Germinal center (tissue), 1 donor: Measurements from ENCODE around the gene MFSD2B.
"Not testable (repeated sequence)": the region's sequence is repeated elsewhere in the genome, so short reads cannot be mapped to it uniquely, and the experiment has no call there.

Experiments
- DNase-seq: peaks from one replicate; pipeline ENCODE4 v3.0.0; 2012; ENCODE audit warnings: mixed read lengths, low spot score

MFSD2B gene

GRCh38 chr2:24018241-24018640 lies 8.4 kb downstream of the MFSD2B start:
- DNase-seq, result no peak

- no peak for DNase-seq
Measured at GRCh38 chr2:24019729-24020128, 9.8 kb downstream of the MFSD2B start.

GRCh38 chr2:24020244-24020643 lies 10.4 kb downstream of the MFSD2B start:
- no peak for DNase-seq

- no peak for DNase-seq
Measured at GRCh38 chr2:24021122-24021998, 11.5 kb downstream of the MFSD2B start.

- no peak for DNase-seq
Measured at GRCh38 chr2:24022324-24022974, 12.6 kb downstream of the MFSD2B start.

- no peak for DNase-seq
Measured at GRCh38 chr2:24022975-24023575, 13.2 kb downstream of the MFSD2B start.

GRCh38 chr2:24024018-24024417 lies 14.1 kb downstream of the MFSD2B start:
- DNase-seq, result no peak

- no peak for DNase-seq
Measured at GRCh38 chr2:24024996-24025663, 15.2 kb downstream of the MFSD2B start.

GRCh38 chr2:24026233-24026632 lies 16.3 kb downstream of the MFSD2B start:
- DNase-seq, result no peak

GRCh38 chr2:24038786-24039499 lies 29.1 kb downstream of the MFSD2B start:
- no peak for DNase-seq

- DNase-seq, result no peak
Measured at GRCh38 chr2:24040511-24040910, 30.6 kb downstream of the MFSD2B start.

- not testable (repeated sequence) for DNase-seq
Measured at GRCh38 chr2:24043133-24043532, 33.2 kb downstream of the MFSD2B start.

- DNase-seq, result no peak
Measured at GRCh38 chr2:24045511-24046508, 35.9 kb downstream of the MFSD2B start.

- no peak for DNase-seq
Measured at GRCh38 chr2:24046599-24046929, 36.7 kb downstream of the MFSD2B start.

- DNase-seq, result peak; percentile 92
Measured at GRCh38 chr2:24046930-24047702, 37.2 kb downstream of the MFSD2B start, which contains the start of gene WDCP. WDCP (minus strand) TSS chr2:24047391; CDS start chr2:24039494, 7,897 bp downstream.

- no peak for DNase-seq
Measured at GRCh38 chr2:24047703-24048033, 37.8 kb downstream of the MFSD2B start.

- DNase-seq, result no peak
Measured at GRCh38 chr2:24048769-24049484, 39.0 kb downstream of the MFSD2B start.

GRCh38 chr2:24049485-24050021 lies 39.7 kb downstream of the MFSD2B start, which contains the start of gene FKBP1B:
FKBP1B (plus strand) TSS chr2:24049741; CDS start chr2:24049850, 109 bp downstream.
- DNase-seq, result peak; percentile 53
